D721Med (cell line): ENCODE measurements around the gene GUCY2C.

ENCODE experiments used
- DNase-seq: peaks from one replicate; pipeline ENCODE4 v3.0.0; 2011; ENCODE audit warnings: low spot score; ENCODE audit not compliant: insufficient read length
- FAIRE-seq: peaks from 2 replicates; lab custom pipeline; 2011; peaks lifted over from hg19 to GRCh38; lab: Jason Lieb, UNC
- TF ChIP-seq, protein P1 (sequence below): IDR thresholded peaks from 2 replicates; pipeline ENCODE4 v1.5.1; 2012; ENCODE audit warnings: mild to moderate bottlenecking, control low read depth; ENCODE audit not compliant: insufficient read depth; ENCODE audit errors: missing control alignments

Gene GUCY2C

DNA sequence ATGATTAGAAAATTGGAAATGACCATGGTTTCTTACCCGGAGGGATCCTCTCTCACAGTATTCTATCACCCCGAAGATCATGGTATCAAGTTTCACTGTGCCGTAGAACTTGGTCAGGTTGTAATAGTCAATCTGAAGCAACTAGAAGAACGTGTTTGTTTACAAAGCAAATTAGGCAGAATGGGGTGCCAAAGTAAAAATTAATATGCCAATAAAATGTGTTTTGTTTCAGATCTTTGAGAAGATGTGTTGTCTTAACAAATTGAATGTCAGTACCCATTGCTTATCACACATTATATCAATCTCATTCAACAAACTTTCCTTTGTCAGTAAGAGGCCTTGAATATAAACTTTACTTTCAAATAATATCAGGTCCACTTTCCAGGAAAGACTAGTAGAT, 45.0 kb downstream of the GUCY2C start:
- DNase-seq (no peak), FAIRE-seq (no peak)
- TF ChIP-seq, protein P1, sequence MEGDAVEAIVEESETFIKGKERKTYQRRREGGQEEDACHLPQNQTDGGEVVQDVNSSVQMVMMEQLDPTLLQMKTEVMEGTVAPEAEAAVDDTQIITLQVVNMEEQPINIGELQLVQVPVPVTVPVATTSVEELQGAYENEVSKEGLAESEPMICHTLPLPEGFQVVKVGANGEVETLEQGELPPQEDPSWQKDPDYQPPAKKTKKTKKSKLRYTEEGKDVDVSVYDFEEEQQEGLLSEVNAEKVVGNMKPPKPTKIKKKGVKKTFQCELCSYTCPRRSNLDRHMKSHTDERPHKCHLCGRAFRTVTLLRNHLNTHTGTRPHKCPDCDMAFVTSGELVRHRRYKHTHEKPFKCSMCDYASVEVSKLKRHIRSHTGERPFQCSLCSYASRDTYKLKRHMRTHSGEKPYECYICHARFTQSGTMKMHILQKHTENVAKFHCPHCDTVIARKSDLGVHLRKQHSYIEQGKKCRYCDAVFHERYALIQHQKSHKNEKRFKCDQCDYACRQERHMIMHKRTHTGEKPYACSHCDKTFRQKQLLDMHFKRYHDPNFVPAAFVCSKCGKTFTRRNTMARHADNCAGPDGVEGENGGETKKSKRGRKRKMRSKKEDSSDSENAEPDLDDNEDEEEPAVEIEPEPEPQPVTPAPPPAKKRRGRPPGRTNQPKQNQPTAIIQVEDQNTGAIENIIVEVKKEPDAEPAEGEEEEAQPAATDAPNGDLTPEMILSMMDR: no peak

DNA sequence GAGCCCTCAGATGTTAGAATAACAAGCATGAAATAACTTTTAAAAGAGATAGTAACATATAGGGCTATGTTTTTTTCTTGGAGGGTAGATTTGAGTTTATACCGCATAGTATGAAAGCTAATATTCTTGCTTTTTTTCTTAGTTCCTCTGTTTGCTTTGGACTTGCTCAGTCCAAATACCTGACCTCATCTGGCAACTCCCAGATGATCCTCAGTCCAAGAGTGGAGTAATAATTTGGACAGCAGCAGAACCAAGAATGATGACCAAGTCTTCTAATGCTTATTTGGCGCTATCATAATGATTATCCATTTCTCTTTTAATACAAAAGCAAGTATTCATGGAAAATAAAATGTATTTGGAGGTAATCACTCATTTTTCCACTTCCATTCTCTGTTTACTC, 45.6 kb downstream of the GUCY2C start:
- TF ChIP-seq, protein P1: no peak
- FAIRE-seq: no peak

GRCh38 chr12:14647028-14647750, 49.2 kb downstream of the GUCY2C start:
- DNase-seq: no peak
- TF ChIP-seq, protein P1: no peak
- no peak for FAIRE-seq

More for the DNA sequence above, 45.6 kb downstream of the GUCY2C start:
- no peak for DNase-seq

DNA sequence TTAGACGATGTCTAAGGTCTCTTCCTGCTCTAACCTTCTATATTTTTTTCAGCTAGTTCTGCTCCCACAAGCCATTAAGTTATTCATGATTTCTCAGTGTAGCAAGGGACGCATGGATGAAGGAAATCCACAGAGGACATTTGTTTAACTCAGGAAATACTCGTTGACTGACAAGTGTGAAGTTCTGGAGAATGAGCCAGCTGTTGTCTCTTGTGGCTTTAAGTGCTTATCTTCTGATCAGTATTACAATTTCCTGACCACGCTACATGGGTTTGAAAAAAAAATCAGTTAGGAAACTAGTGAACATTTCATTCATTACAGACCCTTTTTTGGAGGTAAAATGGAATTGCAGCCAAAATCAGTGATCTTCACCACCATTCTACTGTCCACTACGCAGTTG, 53.1 kb downstream of the GUCY2C start:
- TF ChIP-seq, protein P1: no peak
- DNase-seq (no peak), FAIRE-seq (no peak)

DNA sequence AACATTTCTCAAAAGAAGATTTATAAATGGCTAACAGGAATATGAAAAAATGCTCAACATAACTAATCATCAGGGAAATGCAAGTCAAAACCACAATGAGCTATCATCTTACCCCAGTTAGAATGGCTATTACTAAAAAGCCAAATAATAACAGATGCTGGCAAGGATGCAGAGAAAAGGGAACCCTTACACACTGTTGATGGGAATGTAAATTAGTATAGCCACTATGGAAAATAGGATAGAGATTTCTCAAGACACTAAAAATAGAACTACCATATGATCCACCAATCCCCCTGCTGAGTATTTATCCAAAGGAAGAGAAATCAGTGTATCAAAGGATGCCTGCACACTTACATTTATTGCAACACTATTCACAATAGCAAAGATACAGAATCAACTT, 58.3 kb downstream of the GUCY2C start:
- FAIRE-seq (no peak), DNase-seq (no peak)
- TF ChIP-seq, protein P1: no peak

DNA sequence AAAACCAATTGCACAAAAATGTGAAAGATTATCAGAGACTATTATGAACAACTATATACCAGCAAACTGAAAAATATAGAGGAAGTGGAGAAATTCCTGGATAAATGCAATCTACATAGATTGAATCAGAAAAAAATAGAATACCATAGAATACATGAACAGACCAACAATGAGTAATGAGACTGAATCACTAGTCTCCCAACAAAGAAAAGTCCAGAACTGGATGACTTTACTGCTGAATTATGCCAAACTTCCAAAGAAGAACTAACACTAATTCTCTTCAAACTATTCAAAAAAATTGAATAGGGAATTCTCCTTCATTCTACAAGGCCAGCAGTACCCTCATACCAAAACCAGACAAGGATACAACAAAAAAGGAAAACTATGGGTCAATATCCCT, 60.6 kb downstream of the GUCY2C start:
- DNase-seq (no peak), FAIRE-seq (no peak)

DNA sequence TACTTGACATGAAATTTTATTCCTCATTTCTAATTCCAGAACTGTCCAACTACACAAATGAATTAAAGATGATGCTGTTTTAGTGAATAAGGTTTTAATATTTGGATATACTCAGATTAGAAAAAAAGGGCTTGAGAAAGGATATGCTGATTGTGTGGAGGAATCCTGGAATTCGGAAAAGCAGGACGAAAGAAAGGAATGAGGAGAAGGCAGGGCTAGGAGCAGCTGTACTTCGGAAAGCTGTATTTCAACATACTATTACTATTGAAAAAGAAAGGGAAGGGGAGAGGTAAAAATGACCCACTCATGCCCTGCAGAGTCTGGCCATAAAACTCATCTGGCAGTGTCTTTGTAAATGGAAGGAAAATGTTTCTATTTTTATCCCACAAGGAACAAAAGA, 65.6 kb downstream of the GUCY2C start:
- DNase-seq (no peak), FAIRE-seq (no peak)
- TF ChIP-seq, protein P1: no peak

More for the DNA sequence above, 60.6 kb downstream of the GUCY2C start:
- TF ChIP-seq, protein P1: no peak
